DND-41 (cell line): ENCODE results near the gene LINC01488.

Experiments
- CTCF ChIP-seq: IDR thresholded peaks from 2 replicates; pipeline ENCODE4 v1.5.1; 2012; ENCODE audit warnings: borderline replicate concordance, low read length, moderate library complexity, mild to moderate bottlenecking; ENCODE audit not compliant: poor library complexity, severe bottlenecking; ENCODE audit errors: extremely low read depth
- EZH2 ChIP-seq: IDR thresholded peaks from 3 replicates; pipeline ENCODE4 v1.6.1; 2012; ENCODE audit warnings: borderline replicate concordance, low read depth, mild to moderate bottlenecking, moderate library complexity, low read length, inconsistent platforms; ENCODE audit not compliant: severe bottlenecking

- TF ChIP-seq CTCF (no peak), EZH2 (no peak)
Measured at GRCh38 chr11:69442012-69442806, 39.3 kb upstream of the LINC01488 start.
